ENCODE results near the gene ANO9. TPM values are rescaled to one million over a fixed set of nuclear protein-coding genes. Genes with fewer than 3 reads are reported as not detected.

Gene ANO9
- total RNA-seq, 3 donors from 2014 or later, result 0.32 to 14.2 (median 9.8) TPM

- intact Hi-C loops (cut with DNase I; ENCODE audit: low total_unique reads), result no loop called here
- no peaks in the 10 kb centered on the region for H3K27me3 ChIP-seq
- TF ChIP-seq POLR2A (IDR thresholded peaks at IDR 0.05), result no peak
- TF ChIP-seq POLR2AphosphoS5 (IDR thresholded peaks at IDR 0.05), result no peak
- no peak for TF ChIP-seq CTCF (IDR thresholded peaks at IDR 0.05)
- H3K4me1 ChIP-seq, result peaks cover under 1 to 3% of the 10 kb centered on the region in 2 donors
- no peaks in the 10 kb centered on the region for H3K36me3 ChIP-seq
- H3K27ac ChIP-seq, result no peak overlapping the region
- no peaks in the 10 kb centered on the region for H3K9me3 ChIP-seq
- no peak overlapping the region for H3K4me3 ChIP-seq
- DNase-seq (ENCODE audit: low spot score in 2 of 2), result no peak
These were observed 33.2 kb upstream of the ANO9 start for GRCh38 chr11:474914-475506.

- Histone ChIP-seq H3K27me3 (no peaks in the 10 kb centered on the region), H3K9me3 (no peaks in the 10 kb centered on the region), H3K4me3 (no peak overlapping the region), H3K4me1 (peaks cover 7 to 8% of the 10 kb centered on the region in 2 donors), H3K36me3 (no peaks in the 10 kb centered on the region), H3K27ac (no peak overlapping the region)
- TF ChIP-seq POLR2A (IDR thresholded peaks at IDR 0.05), result no peak
- no peak for TF ChIP-seq CTCF (IDR thresholded peaks at IDR 0.05)
- no peak for TF ChIP-seq POLR2AphosphoS5 (IDR thresholded peaks at IDR 0.05)
- DNase-seq (ENCODE audit: low spot score in 2 of 2), result no peak
- intact Hi-C loops (cut with DNase I; ENCODE audit: low total_unique reads), result no loop called here
These were observed 32.4 kb upstream of the ANO9 start for GRCh38 chr11:473962-474785.

GRCh38 chr11:473415-473814 lies 31.6 kb upstream of the ANO9 start:
- TF ChIP-seq POLR2AphosphoS5 (IDR thresholded peaks at IDR 0.05) (no peak), POLR2A (IDR thresholded peaks at IDR 0.05) (no peak), CTCF (IDR thresholded peaks at IDR 0.05) (no peak)
- H3K27ac ChIP-seq, result no peak overlapping the region

GRCh38 chr11:472816-473215 lies 31.0 kb upstream of the ANO9 start:
- H3K9me3 ChIP-seq, result no peaks in the 10 kb centered on the region
- peaks cover 7 to 8% of the 10 kb centered on the region in 2 donors for H3K4me1 ChIP-seq
- intact Hi-C loops (cut with DNase I; ENCODE audit: low total_unique reads), result no loop called here
- DNase-seq (ENCODE audit: low spot score in 2 of 2), result no peak
- no peaks in the 10 kb centered on the region for H3K36me3 ChIP-seq
- no peak overlapping the region for H3K27ac ChIP-seq
- TF ChIP-seq POLR2AphosphoS5 (IDR thresholded peaks at IDR 0.05), result no peak
- no peak for TF ChIP-seq CTCF (IDR thresholded peaks at IDR 0.05)
- no peak for TF ChIP-seq POLR2A (IDR thresholded peaks at IDR 0.05)
- no peak overlapping the region for H3K4me3 ChIP-seq
- H3K27me3 ChIP-seq, result no peaks in the 10 kb centered on the region

More at GRCh38 chr11:473415-473814, 31.6 kb upstream of the ANO9 start:
- Histone ChIP-seq H3K4me1 (peaks cover 7 to 8% of the 10 kb centered on the region in 2 donors), H3K36me3 (no peaks in the 10 kb centered on the region), H3K9me3 (no peaks in the 10 kb centered on the region), H3K27me3 (no peaks in the 10 kb centered on the region), H3K4me3 (no peak overlapping the region)
- DNase-seq (ENCODE audit: low spot score in 2 of 2), result no peak
- intact Hi-C loops (cut with DNase I; ENCODE audit: low total_unique reads), result no loop called here

GRCh38 chr11:472272-472671 lies 30.5 kb upstream of the ANO9 start:
- Histone ChIP-seq H3K4me1 (peaks cover 7 to 8% of the 10 kb centered on the region in 2 donors), H3K27ac (no peak overlapping the region), H3K27me3 (no peaks in the 10 kb centered on the region), H3K36me3 (no peaks in the 10 kb centered on the region), H3K9me3 (no peaks in the 10 kb centered on the region), H3K4me3 (no peak overlapping the region)
- intact Hi-C loops (cut with DNase I; ENCODE audit: low total_unique reads), result no loop called here
- no peak for DNase-seq (ENCODE audit: low spot score in 2 of 2)
- no peak for TF ChIP-seq POLR2AphosphoS5 (IDR thresholded peaks at IDR 0.05)
- TF ChIP-seq POLR2A (IDR thresholded peaks at IDR 0.05), result no peak
- no peak for TF ChIP-seq CTCF (IDR thresholded peaks at IDR 0.05)

All from breast epithelium (tissue), 4 donors.